SK-N-SH treated with all-trans-retinoic acid at 6 μM for 48 hours (cell line): ENCODE data around the gene CNOT8.

Experiments
- ATAC-seq: fragments of 200-7000 bp; cut with Tn5 transposase; 3 replicates; pipeline ENCODE4 v1.9.1; 2020; ENCODE audit warnings: mild to moderate bottlenecking, moderate library complexity
- ARNTL ChIP-seq: fragments of 450-650 bp; formaldehyde crosslinking; IDR thresholded peaks from 2 replicates; pipeline ENCODE4 v1.5.0; 2020; ENCODE audit warnings: low read depth, mild to moderate bottlenecking, moderate library complexity, borderline replicate concordance
- BACH2 ChIP-seq: fragments of 250-450 bp; sonication (Bioruptor Pico); IDR thresholded peaks from 2 replicates; pipeline ENCODE4 v1.9.0; 2021; ENCODE audit warnings: mild to moderate bottlenecking, borderline replicate concordance
- CSDC2 ChIP-seq: fragments of 250-450 bp; sonication (Bioruptor Pico); IDR thresholded peaks from 2 replicates; pipeline ENCODE4 v1.5.0; 2020; ENCODE audit warnings: mild to moderate bottlenecking, moderate library complexity
- CSRNP3 ChIP-seq: fragments of 250-450 bp; sonication (Bioruptor Pico); IDR thresholded peaks from 2 replicates; pipeline ENCODE4 v1.5.1; 2021; ENCODE audit warnings: mild to moderate bottlenecking, moderate library complexity
- GLIS3 ChIP-seq: fragments of 250-450 bp; sonication (Bioruptor Pico); IDR thresholded peaks from 2 replicates; pipeline ENCODE4 v1.5.0; 2020; ENCODE audit warnings: mild to moderate bottlenecking, moderate library complexity
- OSR1 ChIP-seq: fragments of 250-450 bp; sonication (Bioruptor Pico); IDR thresholded peaks from 2 replicates; pipeline ENCODE4 v1.8.0; 2022; ENCODE audit warnings: moderate library complexity, mild to moderate bottlenecking, inconsistent platforms
- PATZ1 ChIP-seq: fragments of 250-450 bp; sonication (Bioruptor Pico); IDR thresholded peaks from 2 replicates; pipeline ENCODE4 v1.8.0; 2020; ENCODE audit warnings: mild to moderate bottlenecking, moderate library complexity, borderline replicate concordance
- POU6F1 ChIP-seq: fragments of 250-450 bp; sonication (Bioruptor Pico); IDR thresholded peaks from 2 replicates; pipeline ENCODE4 v1.8.0; 2021; ENCODE audit warnings: low read depth, mild to moderate bottlenecking, moderate library complexity, borderline replicate concordance
- PPARA ChIP-seq: fragments of 250-450 bp; sonication (Bioruptor Pico); IDR thresholded peaks from 2 replicates; pipeline ENCODE4 v1.5.0; 2020; ENCODE audit warnings: mild to moderate bottlenecking, borderline replicate concordance
- RARB ChIP-seq: fragments of 250-450 bp; sonication (Bioruptor Pico); IDR thresholded peaks from 2 replicates; pipeline ENCODE4 v1.8.0; 2021; ENCODE audit warnings: mild to moderate bottlenecking, moderate library complexity
- SNAI2 ChIP-seq: fragments of 250-450 bp; sonication (Bioruptor Pico); IDR thresholded peaks from 2 replicates; pipeline ENCODE4 v1.5.0; 2020; ENCODE audit warnings: mild to moderate bottlenecking, moderate library complexity
- TCF4 ChIP-seq: fragments of 250-450 bp; sonication (Bioruptor Pico); IDR thresholded peaks from 2 replicates; pipeline ENCODE4 v1.8.0; 2021; ENCODE audit warnings: mild to moderate bottlenecking, moderate library complexity, borderline replicate concordance
- TSHZ2 ChIP-seq: fragments of 250-450 bp; sonication (Bioruptor Pico); IDR thresholded peaks from 2 replicates; pipeline ENCODE4 v1.5.0; 2020; ENCODE audit warnings: mild to moderate bottlenecking, moderate library complexity
- ZC3H10 ChIP-seq: fragments of 250-450 bp; sonication (Bioruptor Pico); IDR thresholded peaks from 2 replicates; pipeline ENCODE4 v1.5.1; 2021; ENCODE audit warnings: mild to moderate bottlenecking, moderate library complexity
- ZFP3 ChIP-seq: fragments of 250-450 bp; sonication (Bioruptor Pico); IDR thresholded peaks from 2 replicates; pipeline ENCODE4 v1.5.0; 2020; ENCODE audit warnings: mild to moderate bottlenecking, moderate library complexity
- ZFP30 ChIP-seq: fragments of 450-650 bp; formaldehyde crosslinking; IDR thresholded peaks from 2 replicates; pipeline ENCODE4 v1.5.0; 2022; ENCODE audit warnings: mild to moderate bottlenecking, moderate library complexity
- ZNF70 ChIP-seq: fragments of 450-650 bp; formaldehyde crosslinking; IDR thresholded peaks from 2 replicates; pipeline ENCODE4 v1.5.0; 2020; ENCODE audit warnings: mild to moderate bottlenecking, moderate library complexity
- ZNF8 ChIP-seq: fragments of 450-650 bp; formaldehyde crosslinking; IDR thresholded peaks from 2 replicates; pipeline ENCODE4 v1.5.0; 2020; ENCODE audit warnings: mild to moderate bottlenecking, moderate library complexity

Gene CNOT8

GRCh38 chr5:154893381-154893780 lies 35.0 kb downstream of the CNOT8 start (continued):
- TF ChIP-seq TSHZ2 (no peak), ZNF70 (CRISPR knock-in tag) (no peak), ZNF8 (no peak), ZFP30 (CRISPR knock-in tag) (no peak)
- TF ChIP-seq, all 23 proteins: peak for 0

- no peak for TF ChIP-seq ZFP3
- no peak for TF ChIP-seq BACH2
- TF ChIP-seq, all 23 proteins: peak for 0
- no peak for ATAC-seq
These were observed 37.5 kb downstream of the CNOT8 start for GRCh38 chr5:154895606-154896561.

- no peak for ATAC-seq
- TF ChIP-seq PPARA (CRISPR knock-in tag), result no peak
- TF ChIP-seq GLIS3 (CRISPR knock-in tag), result no peak
- no peak for TF ChIP-seq ZFP3
- no peak for TF ChIP-seq SNAI2 (CRISPR knock-in tag)
These were observed 38.2 kb downstream of the CNOT8 start for GRCh38 chr5:154896562-154897165.

- TF ChIP-seq ZFP30 (CRISPR knock-in tag), result no peak
- no peak for TF ChIP-seq SNAI2 (CRISPR knock-in tag)
- TF ChIP-seq CSRNP3 (CRISPR knock-in tag), result no peak
- no peak for TF ChIP-seq TCF4 (CRISPR knock-in tag)
- no peak for TF ChIP-seq OSR1 (CRISPR knock-in tag)
- no peak for TF ChIP-seq ARNTL
- no peak for TF ChIP-seq ZC3H10 (CRISPR knock-in tag)
- ATAC-seq, result no peak
These were observed 39.8 kb downstream of the CNOT8 start for GRCh38 chr5:154898210-154898609.

GRCh38 chr5:154899151-154899816 lies 40.9 kb downstream of the CNOT8 start:
- no peak for TF ChIP-seq GLIS3 (CRISPR knock-in tag)
- TF ChIP-seq RARB (CRISPR knock-in tag), result no peak
- TF ChIP-seq ZNF70 (CRISPR knock-in tag), result no peak
- TF ChIP-seq PATZ1 (CRISPR knock-in tag), result no peak
- TF ChIP-seq BACH2, result no peak
- no peak for TF ChIP-seq ZFP30 (CRISPR knock-in tag)
- no peak for TF ChIP-seq ZNF8
- no peak for TF ChIP-seq TSHZ2
- TF ChIP-seq ARNTL, result no peak
- no peak for TF ChIP-seq TCF4 (CRISPR knock-in tag)
- no peak for TF ChIP-seq POU6F1
- no peak for TF ChIP-seq CSDC2

More at GRCh38 chr5:154899151-154899816, 40.9 kb downstream of the CNOT8 start:
- no peak for ATAC-seq
